Measurements from ENCODE around the gene SERINC3.

Gene SERINC3

GRCh38 chr20:44532259-44532980, 10.6 kb upstream of the SERINC3 start:
- DNase-seq: no peak

GRCh38 chr20:44528309-44528708, 6.4 kb upstream of the SERINC3 start:
- DNase-seq: no peak

- no peak for DNase-seq
These were observed 5.9 kb upstream of the SERINC3 start for GRCh38 chr20:44527716-44528199.

GRCh38 chr20:44526129-44526528, 4.3 kb upstream of the SERINC3 start:
- no peak for DNase-seq

GRCh38 chr20:44523746-44524145, 1.9 kb upstream of the SERINC3 start:
- no peak for DNase-seq

- DNase-seq: no peak
These were observed 971 bp upstream of the SERINC3 start for GRCh38 chr20:44522841-44523240.

- DNase-seq: no peak
These were observed 989 bp downstream of the SERINC3 start for GRCh38 chr20:44520881-44521280.

GRCh38 chr20:44518248-44518647, 3.6 kb downstream of the SERINC3 start:
- DNase-seq: no peak

- no peak for DNase-seq
These were observed 4.4 kb downstream of the SERINC3 start for GRCh38 chr20:44517454-44517853.

GRCh38 chr20:44516491-44516890, 5.4 kb downstream of the SERINC3 start:
- no peak for DNase-seq

GRCh38 chr20:44513871-44514270, 8.0 kb downstream of the SERINC3 start:
- DNase-seq: no peak

GRCh38 chr20:44509762-44510161, 12.1 kb downstream of the SERINC3 start:
- no peak for DNase-seq

GRCh38 chr20:44504402-44505307, 17.2 kb downstream of the SERINC3 start:
- no peak for DNase-seq

GRCh38 chr20:44502968-44503367, 18.9 kb downstream of the SERINC3 start:
- no peak for DNase-seq

GRCh38 chr20:44501448-44501847, 20.4 kb downstream of the SERINC3 start:
- no peak for DNase-seq

- DNase-seq: no peak
These were observed 21.6 kb downstream of the SERINC3 start for GRCh38 chr20:44500221-44500620.

- DNase-seq: no peak
These were observed 24.1 kb downstream of the SERINC3 start for GRCh38 chr20:44497761-44498160.

GRCh38 chr20:44496976-44497375, 24.9 kb downstream of the SERINC3 start:
- no peak for DNase-seq

GRCh38 chr20:44495802-44496481, 25.9 kb downstream of the SERINC3 start:
- DNase-seq: no peak

GRCh38 chr20:44495257-44495656, 26.6 kb downstream of the SERINC3 start:
- DNase-seq: peak; percentile 91 to 92

- no peak for DNase-seq
These were observed 27.2 kb downstream of the SERINC3 start for GRCh38 chr20:44494681-44495080.

- no peak for DNase-seq
These were observed 27.6 kb downstream of the SERINC3 start for GRCh38 chr20:44494266-44494665.

GRCh38 chr20:44491635-44492395, 30.1 kb downstream of the SERINC3 start:
- DNase-seq: no peak

All from AML-193 (cell line).